HL-60 (cell line): Measurements from ENCODE around the gene CNTF.

Experiments
- DNase-seq, 2 experiments: peaks; one replicate each; pipeline ENCODE4 v3.0.0-alpha.2; 2010 to 2020; ENCODE audit warnings: low read depth in 1 of 2, low spot score in 1 of 2
- H3K27ac ChIP-seq: fragments of 250-450 bp; sonication (Bioruptor Pico); replicated peaks from 2 replicates; pipeline ENCODE4 v1.5.1; 2020; ENCODE audit warnings: mild to moderate bottlenecking, moderate library complexity
- H3K27me3 ChIP-seq: fragments of 250-450 bp; sonication (Bioruptor Pico); 2 replicates; pipeline ENCODE4 v1.5.1; 2021; ENCODE audit warnings: mild to moderate bottlenecking, moderate library complexity; ENCODE audit not compliant: insufficient read depth, poor library complexity, severe bottlenecking
- H3K4me3 ChIP-seq: replicated peaks from 2 replicates; pipeline ENCODE4 v1.5.1; 2011; ENCODE audit warnings: mild to moderate bottlenecking, control low read depth, low read length; ENCODE audit not compliant: insufficient read depth
- CTCF ChIP-seq: IDR thresholded peaks from one replicate; pipeline ENCODE4 v1.5.1; 2011; ENCODE audit warnings: low read length, control low read depth, inconsistent platforms; ENCODE audit not compliant: insufficient read depth
- GABPA ChIP-seq: IDR thresholded peaks from 2 replicates; pipeline ENCODE4 v1.6.1; 2012; ENCODE audit warnings: low read depth
- POLR2AphosphoS5 ChIP-seq: IDR thresholded peaks from 2 replicates; pipeline ENCODE4 v1.6.1; 2012; ENCODE audit warnings: low read depth
- REST ChIP-seq: IDR thresholded peaks from 2 replicates; pipeline ENCODE4 v1.6.1; 2012; ENCODE audit warnings: low read depth; ENCODE audit not compliant: insufficient replicate concordance
- SPI1 ChIP-seq: IDR thresholded peaks from 2 replicates; pipeline ENCODE4 v1.6.1; 2012; ENCODE audit warnings: low read depth, mild to moderate bottlenecking, borderline replicate concordance

Gene CNTF

DNA sequence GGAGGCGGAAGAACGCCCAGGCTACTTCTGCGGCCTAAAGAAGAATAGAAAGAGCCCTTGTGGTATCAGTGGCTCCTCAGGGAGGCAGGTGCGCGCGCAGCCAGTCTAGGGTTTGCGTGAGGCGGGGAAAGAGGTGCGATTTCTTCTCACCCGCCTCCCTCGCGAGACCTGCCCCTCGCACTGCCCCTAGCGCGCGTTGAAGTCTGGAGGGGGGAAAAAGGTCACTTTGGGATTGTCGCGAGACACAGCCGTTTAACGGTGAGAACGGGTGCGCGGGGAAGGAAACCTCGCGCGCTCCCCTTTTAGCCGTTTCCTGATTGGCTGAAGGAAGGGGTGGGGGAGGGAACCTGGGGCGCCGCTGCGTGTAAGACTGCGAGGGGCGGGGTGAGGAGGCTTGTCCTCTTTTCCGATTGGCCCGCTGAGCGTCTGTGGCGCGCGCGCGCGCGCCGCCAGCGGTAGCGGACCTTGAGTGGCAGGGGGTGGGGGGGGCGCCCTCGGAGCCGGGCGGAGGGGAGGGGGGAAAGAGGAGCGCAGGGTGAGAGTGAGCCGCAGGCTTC is 43.8 kb upstream of the CNTF start, which contains the start of gene ZFP91:
TSS of gene ZFP91 (plus strand) at position 429 of the 557 bp plus-strand sequence. CDS start 219 bp downstream, outside the sequence.
- peak; percentile 97 for DNase-seq
- peak within 1 kb of the TSS; percentile 100 for H3K27ac ChIP-seq
- peak within 1 kb of the TSS; percentile 78 for H3K4me3 ChIP-seq
- no peak for TF ChIP-seq CTCF
- TF ChIP-seq SPI1: no peak
- peak; percentile 87 for TF ChIP-seq POLR2AphosphoS5
- no peak for TF ChIP-seq GABPA
- no peaks in the 10 kb centered on the region for H3K27me3 ChIP-seq

- Histone ChIP-seq H3K27me3 (no peaks in the 10 kb centered on the region), H3K27ac (peak overlapping the region; percentile 100), H3K4me3 (peak overlapping the region; percentile 78)
- DNase-seq: peak; percentile 87 to 93
- no peak for TF ChIP-seq SPI1
- TF ChIP-seq CTCF: peak; percentile 81
- TF ChIP-seq POLR2AphosphoS5: peak; percentile 82
- TF ChIP-seq REST: no peak
Observed at GRCh38 chr11:58579192-58580129, 43.0 kb upstream of the CNTF start.

DNA sequence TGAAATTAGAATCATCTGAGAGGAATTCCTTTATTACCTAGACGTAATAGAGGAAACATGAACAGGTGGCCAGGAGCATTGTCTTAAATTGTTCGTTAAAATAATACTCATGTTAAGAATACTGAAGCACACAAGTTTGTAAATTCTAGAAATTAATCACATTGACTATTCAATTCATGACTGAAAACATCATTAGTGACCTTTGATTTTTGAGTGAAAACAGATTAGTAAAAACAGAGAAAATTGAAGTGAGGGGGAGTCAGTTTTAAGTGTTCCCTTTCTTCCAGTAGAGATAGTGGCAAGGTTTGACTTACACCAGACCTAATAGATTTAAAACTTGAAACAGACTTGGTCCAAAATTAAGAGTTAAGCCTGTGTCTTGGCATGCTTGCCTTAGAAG is 42.2 kb upstream of the CNTF start:
- Histone ChIP-seq H3K27ac (peak overlapping the region; percentile 100), H3K27me3 (no peaks in the 10 kb centered on the region), H3K4me3 (peak overlapping the region; percentile 78)
- no peak for TF ChIP-seq POLR2AphosphoS5
- no peak for TF ChIP-seq REST
- TF ChIP-seq GABPA: no peak
- no peak for TF ChIP-seq CTCF
- TF ChIP-seq SPI1: no peak
- no peak for DNase-seq
